Lower leg skin (tissue), 4 donors: ENCODE measurements around the gene KIAA0586. TPM values are rescaled to one million over a fixed set of nuclear protein-coding genes. Genes with fewer than 3 reads are reported as not detected.

Source experiments
- DNase-seq, 2 donors: peaks; one replicate each; pipeline ENCODE4 v3.0.0-alpha.2; 2019; ENCODE audit warnings: low spot score in 2 of 2
- H3K4me3 ChIP-seq: fragments of 200-600 bp; sonication (generic); 2 replicates; pipeline ENCODE4 v1.5.1; 2017; ENCODE audit warnings: mild to moderate bottlenecking, low read depth; ENCODE audit not compliant: poor library complexity, severe bottlenecking
- POLR2A ChIP-seq, 2 donors: fragments of 450-650 bp; IDR thresholded peaks; one replicate each; pipeline ENCODE4 v1.6.1; 2016 to 2017; ENCODE audit warnings: antibody characterized with exemption in 2 of 2, mild to moderate bottlenecking in 1 of 2, moderate library complexity in 1 of 2
- WGBS, 2 donors: methylation state at CpG; one replicate each; pipeline ENCODE4 v1.1.5; 2018; 5-methylcytosine and 5-hydroxymethylcytosine counted together
- intact Hi-C: fragments of 100-400 bp; cut with DNase I; formaldehyde crosslinking; loops from one replicate; pipeline ENCODE4 v1.15.0; 2023; ENCODE audit warnings: low total_unique reads
- total RNA-seq, 4 donors: library from RNA; depleted of rRNA; stranded (reverse); fragments of >200 nt; gene quantifications; one replicate each; pipeline ENCODE4 v1.1.0, GENCODE V29; 2016
- TF ChIP-seq, protein P1 (sequence below), 3 donors: fragments of 450-650 bp; IDR thresholded peaks; one replicate each; pipeline ENCODE4 v1.5.1; 2016; ENCODE audit warnings: antibody characterized with exemption in 3 of 3, mild to moderate bottlenecking in 3 of 3, moderate library complexity in 2 of 3

The KIAA0586 gene
- total RNA-seq, 4 donors from 2014 or later: 7.1 to 15.5 (median 15.3) TPM

DNA sequence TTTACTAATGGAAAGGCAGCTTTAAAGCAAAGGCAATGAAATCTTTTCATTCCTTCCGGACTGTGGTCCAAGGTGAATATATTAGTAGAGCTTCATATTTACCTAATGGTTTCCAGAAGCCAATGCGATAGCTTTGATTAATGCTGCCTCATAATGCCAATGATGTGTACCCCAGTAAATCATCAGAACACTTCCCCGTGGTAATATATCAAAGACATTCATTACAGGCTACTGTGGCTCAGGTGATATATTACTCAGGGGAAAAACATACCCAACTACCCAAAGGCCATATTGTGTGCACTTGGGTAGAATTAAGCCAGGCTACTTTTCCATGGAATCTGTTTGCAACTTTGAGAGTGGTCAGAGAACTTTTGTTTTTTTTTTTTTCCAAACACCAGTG lies 140.8 kb downstream of the KIAA0586 start:
- no peak overlapping the region for H3K4me3 ChIP-seq
- no peak for TF ChIP-seq POLR2A (IDR thresholded peaks at IDR 0.05)
- TF ChIP-seq, protein P1, sequence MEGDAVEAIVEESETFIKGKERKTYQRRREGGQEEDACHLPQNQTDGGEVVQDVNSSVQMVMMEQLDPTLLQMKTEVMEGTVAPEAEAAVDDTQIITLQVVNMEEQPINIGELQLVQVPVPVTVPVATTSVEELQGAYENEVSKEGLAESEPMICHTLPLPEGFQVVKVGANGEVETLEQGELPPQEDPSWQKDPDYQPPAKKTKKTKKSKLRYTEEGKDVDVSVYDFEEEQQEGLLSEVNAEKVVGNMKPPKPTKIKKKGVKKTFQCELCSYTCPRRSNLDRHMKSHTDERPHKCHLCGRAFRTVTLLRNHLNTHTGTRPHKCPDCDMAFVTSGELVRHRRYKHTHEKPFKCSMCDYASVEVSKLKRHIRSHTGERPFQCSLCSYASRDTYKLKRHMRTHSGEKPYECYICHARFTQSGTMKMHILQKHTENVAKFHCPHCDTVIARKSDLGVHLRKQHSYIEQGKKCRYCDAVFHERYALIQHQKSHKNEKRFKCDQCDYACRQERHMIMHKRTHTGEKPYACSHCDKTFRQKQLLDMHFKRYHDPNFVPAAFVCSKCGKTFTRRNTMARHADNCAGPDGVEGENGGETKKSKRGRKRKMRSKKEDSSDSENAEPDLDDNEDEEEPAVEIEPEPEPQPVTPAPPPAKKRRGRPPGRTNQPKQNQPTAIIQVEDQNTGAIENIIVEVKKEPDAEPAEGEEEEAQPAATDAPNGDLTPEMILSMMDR (IDR thresholded peaks at IDR 0.05): no peak
- WGBS, 2 donors: 74 to 81% methylated on average over 3 of the region's 3 CpGs
- DNase-seq: no peak
- intact Hi-C loops: no loop called here

DNA sequence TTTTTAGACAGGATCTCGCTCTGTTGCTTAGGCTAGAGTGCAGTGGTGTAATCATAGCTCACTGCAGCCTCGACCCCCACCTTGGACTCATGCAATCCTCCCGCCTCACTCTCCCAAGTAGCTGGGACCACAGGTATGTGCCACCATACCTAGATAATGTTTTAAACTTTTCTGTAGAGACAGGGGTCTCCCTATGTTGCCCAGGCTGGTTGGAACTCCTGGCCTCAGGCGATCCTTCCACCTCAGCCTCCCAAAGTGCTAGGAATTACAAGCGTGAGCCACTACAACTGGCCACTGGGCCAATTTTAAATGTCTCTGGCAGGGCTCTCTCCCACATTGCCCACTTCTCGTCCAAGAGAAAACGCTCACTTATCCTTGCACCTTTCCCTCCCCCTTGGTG lies 143.7 kb downstream of the KIAA0586 start:
- DNase-seq: no peak
- 90 to 92% methylated on average over 7 of the region's 7 CpGs for WGBS, 2 donors
- TF ChIP-seq, protein P1 (IDR thresholded peaks at IDR 0.05): no peak
- TF ChIP-seq POLR2A (IDR thresholded peaks at IDR 0.05): no peak
- intact Hi-C loops: no loop called here
- H3K4me3 ChIP-seq: no peak overlapping the region

- H3K4me3 ChIP-seq: no peak overlapping the region
- WGBS, 2 donors: 45 to 52% methylated on average over 9 of the region's 9 CpGs
- intact Hi-C loops: no loop called here
- DNase-seq: no peak
- TF ChIP-seq, protein P1 (IDR thresholded peaks at IDR 0.05): no peak
- TF ChIP-seq POLR2A (IDR thresholded peaks at IDR 0.05): no peak
These were observed 144.4 kb downstream of the KIAA0586 start for GRCh38 chr14:58571769-58572472.

GRCh38 chr14:58572473-58572853 lies 144.9 kb downstream of the KIAA0586 start:
- intact Hi-C loops: no loop called here
- no peak overlapping the region for H3K4me3 ChIP-seq
- WGBS, 2 donors: 84 to 95% methylated on average over 1 of the region's 1 CpG
- TF ChIP-seq POLR2A (IDR thresholded peaks at IDR 0.05): no peak
- TF ChIP-seq, protein P1 (IDR thresholded peaks at IDR 0.05): no peak
- DNase-seq: no peak

DNA sequence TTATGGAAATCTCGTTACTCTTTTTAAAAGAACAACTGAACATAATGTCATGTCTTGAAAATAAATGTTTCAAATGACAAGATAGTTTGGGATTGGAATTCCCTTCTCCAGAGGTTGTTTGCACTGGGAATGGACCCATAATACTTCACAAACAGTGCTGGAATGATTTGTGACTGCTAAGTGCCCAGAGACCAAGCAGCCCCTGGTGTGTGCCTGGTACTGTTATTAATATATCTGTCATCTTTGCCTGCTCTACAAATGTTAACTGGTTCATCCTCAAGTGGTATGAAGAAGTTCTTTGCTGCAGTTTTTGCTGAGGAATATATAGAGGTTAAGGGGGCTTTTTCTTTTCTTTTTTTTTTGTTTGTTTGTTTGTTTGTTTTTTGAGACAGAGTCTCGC lies 145.3 kb downstream of the KIAA0586 start:
- intact Hi-C loops: no loop called here
- H3K4me3 ChIP-seq: no peak overlapping the region
- no peak for DNase-seq
- 93 to 97% methylated on average over 2 of the region's 2 CpGs for WGBS, 2 donors
- no peak for TF ChIP-seq POLR2A (IDR thresholded peaks at IDR 0.05)
- TF ChIP-seq, protein P1 (IDR thresholded peaks at IDR 0.05): no peak

GRCh38 chr14:58574623-58575022 lies 147.1 kb downstream of the KIAA0586 start:
- DNase-seq: no peak
- intact Hi-C loops: no loop called here
- 91 to 93% methylated on average over 2 of the region's 2 CpGs for WGBS, 2 donors
- no peak for TF ChIP-seq POLR2A (IDR thresholded peaks at IDR 0.05)
- TF ChIP-seq, protein P1 (IDR thresholded peaks at IDR 0.05): no peak
- H3K4me3 ChIP-seq: no peak overlapping the region
